ENCODE data around the gene ME3.

DNA sequence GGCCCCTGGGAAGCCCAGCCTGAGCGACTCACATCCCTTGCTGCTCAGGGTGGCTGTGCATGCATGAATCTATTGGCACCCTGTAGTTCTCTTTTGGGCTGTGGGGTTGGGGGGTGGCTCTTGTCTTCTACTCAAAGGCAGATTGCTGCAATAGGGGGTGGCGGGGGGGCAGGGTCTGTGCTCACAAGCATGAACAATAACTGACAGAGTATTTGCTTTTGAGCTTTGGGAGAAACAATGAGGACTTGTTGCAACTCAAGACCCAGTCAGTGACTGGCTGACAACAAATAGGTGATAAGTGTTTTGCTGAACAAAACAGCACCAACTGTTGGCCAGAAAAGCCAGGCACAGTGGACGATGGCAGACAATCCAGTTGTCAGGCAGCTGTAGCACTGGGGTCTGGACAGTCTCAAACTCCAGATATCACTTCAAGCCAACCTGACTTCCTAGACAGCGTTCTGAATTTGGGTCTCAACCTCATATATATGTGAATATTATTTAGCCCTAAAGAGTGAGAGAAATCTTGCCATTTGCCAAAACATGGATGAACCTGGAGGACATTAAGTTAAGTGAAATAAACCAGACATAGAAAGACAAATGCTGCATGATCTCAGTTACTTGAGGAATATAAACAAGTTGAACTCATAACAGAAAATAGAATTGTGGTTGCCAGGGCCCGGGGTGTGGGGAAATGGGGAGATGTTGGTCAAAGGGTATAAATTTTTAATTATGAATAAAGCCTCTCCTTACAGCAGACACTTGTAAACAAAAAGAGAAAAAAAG lies 61.7 kb downstream of the ME3 start:
- TF ChIP-seq, protein P1, sequence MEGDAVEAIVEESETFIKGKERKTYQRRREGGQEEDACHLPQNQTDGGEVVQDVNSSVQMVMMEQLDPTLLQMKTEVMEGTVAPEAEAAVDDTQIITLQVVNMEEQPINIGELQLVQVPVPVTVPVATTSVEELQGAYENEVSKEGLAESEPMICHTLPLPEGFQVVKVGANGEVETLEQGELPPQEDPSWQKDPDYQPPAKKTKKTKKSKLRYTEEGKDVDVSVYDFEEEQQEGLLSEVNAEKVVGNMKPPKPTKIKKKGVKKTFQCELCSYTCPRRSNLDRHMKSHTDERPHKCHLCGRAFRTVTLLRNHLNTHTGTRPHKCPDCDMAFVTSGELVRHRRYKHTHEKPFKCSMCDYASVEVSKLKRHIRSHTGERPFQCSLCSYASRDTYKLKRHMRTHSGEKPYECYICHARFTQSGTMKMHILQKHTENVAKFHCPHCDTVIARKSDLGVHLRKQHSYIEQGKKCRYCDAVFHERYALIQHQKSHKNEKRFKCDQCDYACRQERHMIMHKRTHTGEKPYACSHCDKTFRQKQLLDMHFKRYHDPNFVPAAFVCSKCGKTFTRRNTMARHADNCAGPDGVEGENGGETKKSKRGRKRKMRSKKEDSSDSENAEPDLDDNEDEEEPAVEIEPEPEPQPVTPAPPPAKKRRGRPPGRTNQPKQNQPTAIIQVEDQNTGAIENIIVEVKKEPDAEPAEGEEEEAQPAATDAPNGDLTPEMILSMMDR (IDR thresholded peaks at IDR 0.05; ENCODE audit: low read depth, low read length, missing input control), result no peak
- TF ChIP-seq FOXA2 (IDR thresholded peaks at IDR 0.05), result no peak
- no peak for TF ChIP-seq JUND (IDR thresholded peaks at IDR 0.05)
- no peak for TF ChIP-seq RAD21 (IDR thresholded peaks at IDR 0.05)
- TF ChIP-seq YY1 (IDR thresholded peaks at IDR 0.05), result no peak

Data from liver (tissue), 3 donors.